ENCODE data around the gene WDFY4.

Gene WDFY4

GRCh38 chr10:48770561-48771089 is 86.0 kb downstream of the WDFY4 start:
- no peak for DNase-seq (ENCODE audit: low read depth, low spot score)

- no peak for DNase-seq (ENCODE audit: low read depth, low spot score)
Observed at GRCh38 chr10:48771234-48771633, 86.6 kb downstream of the WDFY4 start.

- DNase-seq (ENCODE audit: low read depth, low spot score): no peak
Observed at GRCh38 chr10:48772059-48772458, 87.4 kb downstream of the WDFY4 start.

GRCh38 chr10:48773580-48773979 is 88.9 kb downstream of the WDFY4 start:
- no peak for DNase-seq (ENCODE audit: low read depth, low spot score)

- DNase-seq (ENCODE audit: low read depth, low spot score): no peak
Observed at GRCh38 chr10:48774416-48775205, 89.9 kb downstream of the WDFY4 start.

- DNase-seq (ENCODE audit: low read depth, low spot score): no peak
Observed at GRCh38 chr10:48775206-48775517, 90.5 kb downstream of the WDFY4 start.

- DNase-seq (ENCODE audit: low read depth, low spot score): no peak
Observed at GRCh38 chr10:48776005-48776522, 91.4 kb downstream of the WDFY4 start.

- no peak for DNase-seq (ENCODE audit: low read depth, low spot score)
Observed at GRCh38 chr10:48776528-48776927, 91.9 kb downstream of the WDFY4 start.

GRCh38 chr10:48777110-48777509 is 92.4 kb downstream of the WDFY4 start:
- no peak for DNase-seq (ENCODE audit: low read depth, low spot score)

GRCh38 chr10:48778193-48778857 is 93.7 kb downstream of the WDFY4 start:
- no peak for DNase-seq (ENCODE audit: low read depth, low spot score)

- no peak for DNase-seq (ENCODE audit: low read depth, low spot score)
Observed at GRCh38 chr10:48779077-48779476, 94.4 kb downstream of the WDFY4 start.

GRCh38 chr10:48779546-48780152 is 95.0 kb downstream of the WDFY4 start:
- no peak for DNase-seq (ENCODE audit: low read depth, low spot score)

- DNase-seq (ENCODE audit: low read depth, low spot score): no peak
Observed at GRCh38 chr10:48780341-48780740, 95.7 kb downstream of the WDFY4 start.

- DNase-seq (ENCODE audit: low read depth, low spot score): no peak
Observed at GRCh38 chr10:48782386-48782785, 97.7 kb downstream of the WDFY4 start.

- DNase-seq (ENCODE audit: low read depth, low spot score): no peak
Observed at GRCh38 chr10:48784031-48784430, 99.4 kb downstream of the WDFY4 start.

- no peak for DNase-seq (ENCODE audit: low read depth, low spot score)
Observed at GRCh38 chr10:48785796-48786195, 101.1 kb downstream of the WDFY4 start.

GRCh38 chr10:48786606-48787282 is 102.1 kb downstream of the WDFY4 start:
- no peak for DNase-seq (ENCODE audit: low read depth, low spot score)

GRCh38 chr10:48788554-48788953 is 103.9 kb downstream of the WDFY4 start:
- no peak for DNase-seq (ENCODE audit: low read depth, low spot score)

- DNase-seq (ENCODE audit: low read depth, low spot score): no peak
Observed at GRCh38 chr10:48789486-48790456, 105.1 kb downstream of the WDFY4 start.

GRCh38 chr10:48790457-48791044 is 105.9 kb downstream of the WDFY4 start:
- no peak for DNase-seq (ENCODE audit: low read depth, low spot score)
